Activated T-helper 1 cell treated with anti-CD3 and anti-CD28 coated beads, Interleukin-12 subunit alpha, Interleukin-12 subunit beta, Interleukin-2, Interleukin-4 antibody, amounts not matched to agents 30 ng/mL and 10 ng/mL and 1 ng/mL, durations not matched to agents 14 hours and 24 hours and 36 hours (primary cell): Measurements from ENCODE around the gene SPECC1L. TPM values are rescaled to one million over a fixed set of nuclear protein-coding genes. Genes with fewer than 3 reads are reported as not detected.
A peak's percentile ranks its signal among the peaks of the same experiment; 100 is the strongest.
"Not testable (repeated sequence)": the region's sequence is repeated elsewhere in the genome, so short reads cannot be mapped to it uniquely, and the experiment has no call there.

Source experiments
- DNase-seq: peaks from one replicate; pipeline ENCODE4 v3.0.0; 2021; ENCODE audit warnings: low spot score
- H3K27ac Mint-ChIP-seq: one replicate; pipeline ENCODE4 v1.8.0; 2021; ENCODE audit warnings: mild to moderate bottlenecking, mixed read lengths
- H3K27me3 Mint-ChIP-seq: one replicate; pipeline ENCODE4 v1.8.0; 2022; ENCODE audit warnings: mild to moderate bottlenecking, moderate library complexity, mixed read lengths; ENCODE audit not compliant: insufficient read depth
- H3K36me3 Mint-ChIP-seq: one replicate; pipeline ENCODE4 v1.8.0; 2021; ENCODE audit warnings: low read depth, mixed read lengths
- H3K4me1 Mint-ChIP-seq: one replicate; pipeline ENCODE4 v1.8.0; 2021; ENCODE audit warnings: low read depth, mixed read lengths
- H3K4me3 Mint-ChIP-seq: one replicate; pipeline ENCODE4 v1.8.0; 2021; ENCODE audit warnings: mild to moderate bottlenecking, moderate library complexity, mixed read lengths
- H3K9me3 Mint-ChIP-seq: one replicate; pipeline ENCODE4 v1.8.0; 2021; ENCODE audit warnings: mixed read lengths
- intact Hi-C: fragments of 100-400 bp; cut with micrococcal nuclease; formaldehyde crosslinking; loops from one replicate; pipeline ENCODE4 v1.15.1; 2024
- total RNA-seq: library from RNA; stranded (reverse); gene quantifications from 2 replicates; pipeline ENCODE4 v1.2.3, GENCODE V29; 2022

The SPECC1L gene
- total RNA-seq, 1 donor from 2014 or later: 40.3 TPM

GRCh38 chr22:24300522-24300921 is 29.9 kb downstream of the SPECC1L start:
- intact Hi-C loops: not testable (repeated sequence)

GRCh38 chr22:24302591-24302990 is 32.0 kb downstream of the SPECC1L start:
- H3K4me1 Mint-ChIP-seq: peaks cover 60% of the 10 kb centered on the region
- no peak for DNase-seq
- intact Hi-C loops: no loop called here
- no peaks in the 10 kb centered on the region for H3K27me3 Mint-ChIP-seq
- H3K36me3 Mint-ChIP-seq: peaks cover 30% of the 10 kb centered on the region
- no peak overlapping the region for H3K4me3 Mint-ChIP-seq
- H3K9me3 Mint-ChIP-seq: no peaks in the 10 kb centered on the region
- no peak overlapping the region for H3K27ac Mint-ChIP-seq

More at GRCh38 chr22:24300522-24300921, 29.9 kb downstream of the SPECC1L start:
- Mint-ChIP-seq H3K36me3 (peaks cover 17% of the 10 kb centered on the region), H3K4me1 (peaks cover 52% of the 10 kb centered on the region)
- DNase-seq, H3K4me3 Mint-ChIP-seq, H3K9me3 Mint-ChIP-seq, H3K27me3 Mint-ChIP-seq, H3K27ac Mint-ChIP-seq: not testable (repeated sequence)

GRCh38 chr22:24303007-24303406 is 32.4 kb downstream of the SPECC1L start:
- intact Hi-C loops: no loop called here
- DNase-seq: no peak
- no peaks in the 10 kb centered on the region for H3K9me3 Mint-ChIP-seq
- peaks cover 30% of the 10 kb centered on the region for H3K36me3 Mint-ChIP-seq
- H3K27me3 Mint-ChIP-seq: no peaks in the 10 kb centered on the region
- peaks cover 58% of the 10 kb centered on the region for H3K4me1 Mint-ChIP-seq
- H3K4me3 Mint-ChIP-seq: no peak overlapping the region
- no peak overlapping the region for H3K27ac Mint-ChIP-seq

- no peaks in the 10 kb centered on the region for H3K27me3 Mint-ChIP-seq
- no peak overlapping the region for H3K27ac Mint-ChIP-seq
- no peak overlapping the region for H3K4me3 Mint-ChIP-seq
- H3K36me3 Mint-ChIP-seq: peaks cover 26% of the 10 kb centered on the region
- no peaks in the 10 kb centered on the region for H3K9me3 Mint-ChIP-seq
- intact Hi-C loops: no loop called here
- H3K4me1 Mint-ChIP-seq: peaks cover 50% of the 10 kb centered on the region
- DNase-seq: no peak
These were observed 33.5 kb downstream of the SPECC1L start for GRCh38 chr22:24304062-24304675.

- DNase-seq: no peak
- H3K36me3 Mint-ChIP-seq: peaks cover 27% of the 10 kb centered on the region
- peak overlapping the region; percentile 32 for H3K27ac Mint-ChIP-seq
- H3K4me1 Mint-ChIP-seq: peaks cover 46% of the 10 kb centered on the region
- H3K27me3 Mint-ChIP-seq: no peaks in the 10 kb centered on the region
- intact Hi-C loops: loop anchor here (1.0 kb wide), 1 partner anchor 20 kb away; no protein-coding TSS in a partner anchor
- no peaks in the 10 kb centered on the region for H3K9me3 Mint-ChIP-seq
- no peak overlapping the region for H3K4me3 Mint-ChIP-seq
These were observed 34.6 kb downstream of the SPECC1L start for GRCh38 chr22:24305260-24305692.

GRCh38 chr22:24310969-24311368 is 40.3 kb downstream of the SPECC1L start:
- intact Hi-C loops: no loop called here
- Mint-ChIP-seq H3K4me3 (no peak overlapping the region), H3K9me3 (no peaks in the 10 kb centered on the region), H3K27ac (no peak overlapping the region), H3K36me3 (peaks cover 37% of the 10 kb centered on the region), H3K27me3 (no peaks in the 10 kb centered on the region), H3K4me1 (peaks cover 14% of the 10 kb centered on the region)
- DNase-seq: no peak

- Mint-ChIP-seq H3K36me3 (peaks cover 30% of the 10 kb centered on the region), H3K27me3 (no peaks in the 10 kb centered on the region), H3K9me3 (no peaks in the 10 kb centered on the region), H3K4me3 (no peak overlapping the region), H3K27ac (no peak overlapping the region), H3K4me1 (peaks cover 8% of the 10 kb centered on the region)
- DNase-seq: no peak
- intact Hi-C loops: no loop called here
These were observed 44.8 kb downstream of the SPECC1L start for GRCh38 chr22:24315367-24315966.

GRCh38 chr22:24316264-24316663 is 45.6 kb downstream of the SPECC1L start:
- H3K4me3 Mint-ChIP-seq, H3K4me1 Mint-ChIP-seq, H3K27me3 Mint-ChIP-seq, H3K9me3 Mint-ChIP-seq, H3K27ac Mint-ChIP-seq, intact Hi-C loops, DNase-seq: not testable (repeated sequence)
- peaks cover 30% of the 10 kb centered on the region for H3K36me3 Mint-ChIP-seq

- intact Hi-C loops, DNase-seq, H3K27me3 Mint-ChIP-seq, H3K27ac Mint-ChIP-seq, H3K9me3 Mint-ChIP-seq, H3K4me3 Mint-ChIP-seq: not testable (repeated sequence)
- H3K36me3 Mint-ChIP-seq: peaks cover 39% of the 10 kb centered on the region
- peaks cover 13% of the 10 kb centered on the region for H3K4me1 Mint-ChIP-seq
These were observed 46.9 kb downstream of the SPECC1L start for GRCh38 chr22:24317511-24317910.

GRCh38 chr22:24319451-24319850 is 48.8 kb downstream of the SPECC1L start:
- intact Hi-C loops: no loop called here
- Mint-ChIP-seq H3K27me3 (no peaks in the 10 kb centered on the region), H3K36me3 (peaks cover 34% of the 10 kb centered on the region), H3K4me3 (no peak overlapping the region), H3K4me1 (peaks cover 20% of the 10 kb centered on the region), H3K9me3 (no peaks in the 10 kb centered on the region), H3K27ac (no peak overlapping the region)
- no peak for DNase-seq

- Mint-ChIP-seq H3K9me3 (no peaks in the 10 kb centered on the region), H3K36me3 (peaks cover 22% of the 10 kb centered on the region), H3K27ac (no peak overlapping the region), H3K27me3 (no peaks in the 10 kb centered on the region), H3K4me3 (no peak overlapping the region), H3K4me1 (peaks cover 30% of the 10 kb centered on the region)
- intact Hi-C loops: no loop called here
- DNase-seq: no peak
These were observed 51.4 kb downstream of the SPECC1L start for GRCh38 chr22:24321999-24322398.

GRCh38 chr22:24322522-24322921 is 51.9 kb downstream of the SPECC1L start:
- no peak overlapping the region for H3K27ac Mint-ChIP-seq
- H3K36me3 Mint-ChIP-seq: peaks cover 22% of the 10 kb centered on the region

GRCh38 chr22:24323233-24323632 is 52.6 kb downstream of the SPECC1L start:
- Mint-ChIP-seq H3K4me1 (peaks cover 30% of the 10 kb centered on the region), H3K36me3 (peaks cover 24% of the 10 kb centered on the region), H3K27ac (no peak overlapping the region), H3K27me3 (no peaks in the 10 kb centered on the region), H3K4me3 (no peak overlapping the region), H3K9me3 (no peaks in the 10 kb centered on the region)
- DNase-seq: no peak
- intact Hi-C loops: no loop called here

More at GRCh38 chr22:24322522-24322921, 51.9 kb downstream of the SPECC1L start:
- no peak for DNase-seq
- Mint-ChIP-seq H3K4me1 (peaks cover 30% of the 10 kb centered on the region), H3K9me3 (no peaks in the 10 kb centered on the region), H3K27me3 (no peaks in the 10 kb centered on the region), H3K4me3 (no peak overlapping the region)
- intact Hi-C loops: no loop called here
